Tibial nerve (tissue), 4 donors: ENCODE results near the gene RNF212. TPM values are rescaled to one million over a fixed set of nuclear protein-coding genes. Genes with fewer than 3 reads are reported as not detected.
A peak's percentile ranks its signal among the peaks of the same experiment; 100 is the strongest.

Source experiments
- DNase-seq, 2 donors: peaks; one replicate each; pipeline ENCODE4 v3.0.0-alpha.2; 2019; ENCODE audit warnings: low spot score in 2 of 2
- H3K27ac ChIP-seq, 4 donors: fragments of 200-600 bp; sonication (generic) in 3 of 4; one replicate each; pipeline ENCODE4 v1.5.1; 2017 to 2019; ENCODE audit warnings: mild to moderate bottlenecking in 1 of 4
- H3K27me3 ChIP-seq, 2 donors: fragments of 200-600 bp; sonication (generic) in 1 of 2; one replicate each; pipeline versions ENCODE4 v1.5.1 to v1.6.0; 2017 to 2019
- H3K36me3 ChIP-seq, 3 donors: fragments of 200-600 bp; sonication (generic); one replicate each; pipeline ENCODE4 v1.5.1; 2018 to 2019
- H3K4me1 ChIP-seq, 4 donors: fragments of 200-600 bp; sonication (generic) in 3 of 4; one replicate each; pipeline ENCODE4 v1.5.1; 2017 to 2019
- H3K4me3 ChIP-seq, 4 donors: fragments of 200-600 bp; sonication (generic) in 3 of 4; one replicate each; pipeline ENCODE4 v1.5.1; 2017 to 2019; ENCODE audit warnings: mild to moderate bottlenecking in 1 of 4, moderate library complexity in 1 of 4
- H3K9me3 ChIP-seq, 4 donors: fragments of 200-600 bp; sonication (generic) in 3 of 4; one replicate each; pipeline ENCODE4 v1.5.1; 2017 to 2019
- CTCF ChIP-seq, 5 experiments: fragments of 200-600 bp in 3 of 5; fragments of 450-650 bp in 2 of 5; sonication (generic) in 3 of 5; IDR thresholded peaks; one replicate each; pipeline ENCODE4 v1.5.1; 2016 to 2019; ENCODE audit warnings: antibody characterized with exemption in 5 of 5, mild to moderate bottlenecking in 3 of 5, moderate library complexity in 2 of 5
- EP300 ChIP-seq, 2 donors: sonication (generic); formaldehyde crosslinking; IDR thresholded peaks; one replicate each; pipeline ENCODE4 v1.6.1; 2017; ENCODE audit warnings: antibody characterized with exemption in 2 of 2, mild to moderate bottlenecking in 1 of 2
- POLR2A ChIP-seq, 2 donors: fragments of 450-650 bp; IDR thresholded peaks; one replicate each; pipeline ENCODE4 v1.6.1; 2017; ENCODE audit warnings: antibody characterized with exemption in 2 of 2, mild to moderate bottlenecking in 2 of 2, moderate library complexity in 2 of 2
- WGBS, 2 donors: methylation state at CpG; one replicate each; pipeline ENCODE4 v1.1.5; 2018; 5-methylcytosine and 5-hydroxymethylcytosine counted together
- total RNA-seq, 4 donors: library from RNA; depleted of rRNA; stranded (reverse); fragments of >200 nt; gene quantifications; one replicate each; pipeline ENCODE4 v1.1.0, GENCODE V29; 2016

RNF212 gene
- total RNA-seq, 4 donors from 2014 or later = 2.5 to 24.7 (median 9.8) TPM

DNA sequence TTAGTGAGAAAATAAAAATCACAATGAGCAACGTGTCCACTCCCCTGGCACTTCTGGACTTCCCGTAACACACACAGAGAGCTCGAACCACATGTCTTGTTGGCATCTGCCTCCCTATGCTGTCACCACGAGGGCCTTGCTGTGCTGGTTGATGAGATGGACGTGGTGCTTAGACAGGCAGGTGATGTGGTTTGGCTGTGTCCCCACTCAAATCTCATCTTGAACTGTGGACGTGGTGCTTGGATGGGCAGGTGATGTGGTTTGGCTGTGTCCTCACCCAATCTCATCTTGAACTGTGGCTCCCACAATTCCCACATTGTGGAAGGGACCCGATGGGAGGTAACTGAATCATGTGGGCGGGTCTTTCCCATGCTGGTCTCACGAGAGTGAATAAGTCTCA lies 61.9 kb downstream of the RNF212 start:
- peaks cover 0 to 45% (median 16%) of the 10 kb centered on the region in 4 donors for H3K4me1 ChIP-seq
- no peaks in the 10 kb centered on the region for H3K36me3 ChIP-seq
- peaks cover 0 to 37% of the 10 kb centered on the region in 2 donors for H3K27me3 ChIP-seq
- DNase-seq = no peak
- H3K27ac ChIP-seq = no peak overlapping the region
- TF ChIP-seq POLR2A (IDR thresholded peaks at IDR 0.05) (no peak), EP300 (IDR thresholded peaks at IDR 0.05) (no peak)
- H3K4me3 ChIP-seq = no peak overlapping the region
- WGBS, 2 donors = 78 to 87% methylated on average over 9 of the region's 9 CpGs
- no peaks in the 10 kb centered on the region for H3K9me3 ChIP-seq

DNA sequence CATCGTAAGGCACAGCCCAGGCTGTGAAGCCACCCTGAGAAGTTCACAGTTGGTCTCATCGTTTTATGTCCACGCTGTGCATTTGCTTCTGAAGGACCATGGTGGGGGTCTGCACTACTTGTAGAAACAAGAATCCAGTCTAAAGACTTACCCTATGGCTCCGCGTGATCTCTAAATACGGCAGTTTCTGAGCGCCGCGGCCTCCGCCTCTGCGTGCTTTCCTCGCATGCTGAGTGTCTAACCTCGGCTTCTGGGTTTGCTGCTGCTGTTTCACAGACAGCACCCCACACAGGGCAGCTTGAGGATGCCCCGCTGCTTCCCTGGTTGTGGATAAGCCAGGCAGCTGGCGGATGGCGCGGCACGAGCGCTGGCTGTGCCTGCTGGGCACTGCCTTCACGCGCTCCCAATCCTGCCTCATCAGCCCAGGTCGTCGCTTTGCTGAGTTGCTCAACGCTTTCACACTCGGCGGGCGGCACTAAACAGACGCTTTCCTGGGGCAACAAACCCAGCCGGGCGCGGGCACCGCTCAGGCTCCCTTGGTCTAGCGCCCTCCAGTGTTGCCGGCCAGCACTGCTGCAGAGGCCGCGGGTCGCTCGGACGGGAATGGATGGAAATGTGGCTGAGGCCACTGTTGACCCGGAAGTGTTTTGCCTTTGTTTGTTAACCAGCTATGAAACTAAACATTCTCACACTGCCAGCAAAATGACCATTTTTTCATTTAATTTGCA lies 62.7 kb downstream of the RNF212 start:
- WGBS, 2 donors = 66 to 78% methylated on average over 40 of the region's 40 CpGs
- TF ChIP-seq POLR2A (IDR thresholded peaks at IDR 0.05) (no peak), CTCF (IDR thresholded peaks at IDR 0.05) (peak in 3 of 5 experiments; percentile 17 to 40 (median 37))
- Histone ChIP-seq H3K9me3 (no peaks in the 10 kb centered on the region), H3K36me3 (no peaks in the 10 kb centered on the region), H3K4me3 (no peak overlapping the region), H3K4me1 (peaks cover 0 to 42% (median 16%) of the 10 kb centered on the region in 4 donors), H3K27ac (no peak overlapping the region), H3K27me3 (peaks cover 0 to 29% of the 10 kb centered on the region in 2 donors)
- DNase-seq = no peak

- WGBS, 2 donors = 80% methylated on average over 20 to 21 of the region's 21 CpGs
- peaks cover 0 to 20% of the 10 kb centered on the region in 2 donors for H3K27me3 ChIP-seq
- no peak for TF ChIP-seq EP300 (IDR thresholded peaks at IDR 0.05)
- TF ChIP-seq POLR2A (IDR thresholded peaks at IDR 0.05) = no peak
- TF ChIP-seq CTCF (IDR thresholded peaks at IDR 0.05) = no peak
These were observed 63.8 kb downstream of the RNF212 start for GRCh38 chr4:1049591-1049905.

GRCh38 chr4:1048773-1049590 lies 64.4 kb downstream of the RNF212 start:
- no peaks in the 10 kb centered on the region for H3K9me3 ChIP-seq
- no peak overlapping the region for H3K4me3 ChIP-seq
- H3K27me3 ChIP-seq = peaks cover 0 to 19% of the 10 kb centered on the region in 2 donors
- no peak for DNase-seq
- TF ChIP-seq CTCF (IDR thresholded peaks at IDR 0.05) = no peak
- no peak for TF ChIP-seq POLR2A (IDR thresholded peaks at IDR 0.05)
- TF ChIP-seq EP300 (IDR thresholded peaks at IDR 0.05) = no peak
- no peak overlapping the region for H3K27ac ChIP-seq
- H3K4me1 ChIP-seq = peaks cover 0 to 54% (median 28%) of the 10 kb centered on the region in 4 donors
- 81 to 87% methylated on average over 16 of the region's 16 CpGs for WGBS, 2 donors
- no peaks in the 10 kb centered on the region for H3K36me3 ChIP-seq

More at GRCh38 chr4:1049591-1049905, 63.8 kb downstream of the RNF212 start:
- peaks cover 0 to 48% (median 23%) of the 10 kb centered on the region in 4 donors for H3K4me1 ChIP-seq
- no peaks in the 10 kb centered on the region for H3K36me3 ChIP-seq
- H3K27ac ChIP-seq = no peak overlapping the region
- no peaks in the 10 kb centered on the region for H3K9me3 ChIP-seq
- H3K4me3 ChIP-seq = no peak overlapping the region
- DNase-seq = no peak

DNA sequence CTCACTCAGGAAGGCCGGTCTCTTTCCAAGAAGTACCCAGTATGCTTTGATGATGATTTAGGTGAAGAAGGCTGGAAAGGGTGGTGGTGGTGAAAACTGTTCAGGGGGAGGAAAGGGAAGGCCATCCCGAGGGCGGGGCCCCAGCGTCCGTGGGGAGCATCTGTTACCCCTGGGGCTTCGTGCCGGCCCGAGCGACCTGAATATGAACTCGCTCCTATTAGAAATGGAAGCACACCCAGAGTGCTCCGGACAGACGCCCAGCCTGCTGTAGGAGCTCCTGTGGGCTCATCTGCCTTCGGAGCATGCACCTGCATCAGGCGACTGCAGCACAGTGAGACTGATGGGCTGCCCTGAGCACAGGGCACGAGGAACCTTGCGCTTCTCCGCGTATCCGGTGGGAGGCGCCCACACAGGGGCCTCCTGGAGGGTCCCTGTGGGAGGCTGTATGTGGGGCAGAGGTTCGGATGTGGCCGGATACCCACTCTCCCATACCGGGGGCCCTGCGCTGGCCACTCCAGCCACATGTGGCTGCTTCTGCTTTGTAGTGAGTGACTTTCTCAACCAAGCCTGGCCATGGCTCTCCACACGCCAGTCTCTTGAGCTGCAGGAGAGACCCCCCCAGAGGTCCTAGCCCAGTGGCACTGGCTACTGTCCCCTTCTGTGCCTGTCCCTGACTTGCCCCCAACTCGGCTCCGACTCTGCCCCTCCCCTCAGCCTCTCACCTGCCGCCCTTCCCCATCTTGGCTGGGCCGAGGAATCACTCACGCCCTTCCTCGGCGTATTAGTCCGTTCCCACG lies 65.2 kb downstream of the RNF212 start:
- DNase-seq = no peak
- no peak overlapping the region for H3K27ac ChIP-seq
- H3K27me3 ChIP-seq = peaks cover 0 to 12% of the 10 kb centered on the region in 2 donors
- WGBS, 2 donors = 73 to 82% methylated on average over 25 to 31 of the region's 34 CpGs
- H3K9me3 ChIP-seq = no peaks in the 10 kb centered on the region
- peaks cover 0 to 58% (median 30%) of the 10 kb centered on the region in 4 donors for H3K4me1 ChIP-seq
- no peak overlapping the region for H3K4me3 ChIP-seq
- TF ChIP-seq POLR2A (IDR thresholded peaks at IDR 0.05) (no peak), EP300 (IDR thresholded peaks at IDR 0.05) (no peak), CTCF (IDR thresholded peaks at IDR 0.05) (no peak)
- H3K36me3 ChIP-seq = no peaks in the 10 kb centered on the region
